ENCODE measurements around the gene MTUS2. TPM values are rescaled to one million over a fixed set of nuclear protein-coding genes. Genes with fewer than 3 reads are reported as not detected.

Gene MTUS2
- total and polyA plus RNA-seq, 10 of the 15 experiments (the other 5 are each of a cell fraction or from before 2014, with no cell fraction given): under 0.01 to 0.05 (median 0.02) TPM; not detected in 6

DNA sequence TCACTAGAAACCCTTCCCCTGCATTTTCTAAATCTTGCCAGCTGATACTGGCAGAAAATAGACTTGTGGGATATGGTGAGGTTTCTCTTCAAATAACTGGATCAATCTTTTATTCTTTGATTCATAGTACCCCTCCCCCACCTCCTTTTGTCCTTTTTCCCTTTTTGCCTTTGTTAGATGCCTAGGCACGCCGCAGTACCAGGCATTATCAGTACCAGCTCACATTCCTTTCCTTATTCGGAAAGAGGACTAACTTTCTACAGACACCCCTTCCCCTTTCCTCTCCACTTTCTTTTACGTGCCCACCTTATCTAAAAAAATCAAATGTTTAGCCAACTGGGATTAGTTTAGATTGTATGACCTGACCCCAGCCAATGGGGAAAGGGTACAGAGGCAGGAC is 226.4 kb downstream of the MTUS2 start (continued):
- TF ChIP-seq ZBTB40 (IDR thresholded peaks at IDR 0.05; ENCODE audit: borderline replicate concordance) (no peak), TAF1 (IDR thresholded peaks at IDR 0.05; ENCODE audit: borderline replicate concordance, low read depth, low read length) (no peak)

GRCh38 chr13:29049524-29049923 is 229.4 kb downstream of the MTUS2 start:
- 8% methylated on average over 6 of the region's 6 CpGs for WGBS (ENCODE audit: insufficient coverage, insufficient replicate concordance, low lambda C conversion rate, missing lambda C conversion rate)
- SMC1A ChIA-PET (ENCODE audit: uncharacterized antibody, unreplicated experiment): no interaction called here
- BruUV-seq (replicated peaks): no TSS peak
- intact Hi-C loops (cut with micrococcal nuclease; ENCODE audit: unreplicated experiment): no loop called here
- no peak for FAIRE-seq
- CTCF ChIA-PET: no interaction called here
- H2AFZ ChIP-seq (ENCODE audit: control insufficient read depth, low read depth, low read length): no peak overlapping the region
- H3K79me2 ChIP-seq (ENCODE audit: control insufficient read depth, insufficient read depth, low read length): no peaks in the 10 kb centered on the region
- no peaks in the 10 kb centered on the region for H3K4me1 ChIP-seq (ENCODE audit: control insufficient read depth, insufficient read depth, low read length)
- H3K27me3 ChIP-seq (replicated peaks in 1 of 2; ENCODE audit: control insufficient read depth in 2 of 2, insufficient read depth in 2 of 2, low read length in 1 of 2): no peaks in the 10 kb centered on the region
- no peak overlapping the region for H3K4me3 ChIP-seq
- no peaks in the 10 kb centered on the region for H3K36me3 ChIP-seq (ENCODE audit: control insufficient read depth in 2 of 2, insufficient read depth in 2 of 2, low read length in 1 of 2)
- no peaks in the 10 kb centered on the region for H4K20me1 ChIP-seq (ENCODE audit: control insufficient read depth, insufficient read depth)
- POLR2A ChIA-PET: no interaction called here
- no peak for ATAC-seq
- no peak overlapping the region for H3K4me2 ChIP-seq (ENCODE audit: control insufficient read depth, insufficient read depth)
- DNase-seq (ENCODE audit: low read depth, low spot score): no peak
- RAD21 ChIA-PET (ENCODE audit: unreplicated experiment): no interaction called here
- no peak overlapping the region for H3K27ac ChIP-seq (ENCODE audit: control insufficient read depth, insufficient read depth)
- in situ Hi-C loops (cut with MboI): no loop called here
- no peak overlapping the region for H3K9ac ChIP-seq (ENCODE audit: control insufficient read depth, insufficient read depth, low read length)
- H3K9me3 ChIP-seq (replicated peaks; ENCODE audit: control insufficient read depth, insufficient read depth, low read length): no peaks in the 10 kb centered on the region; the same call in 2 of the 3 replicates
- TF ChIP-seq, protein P1, sequence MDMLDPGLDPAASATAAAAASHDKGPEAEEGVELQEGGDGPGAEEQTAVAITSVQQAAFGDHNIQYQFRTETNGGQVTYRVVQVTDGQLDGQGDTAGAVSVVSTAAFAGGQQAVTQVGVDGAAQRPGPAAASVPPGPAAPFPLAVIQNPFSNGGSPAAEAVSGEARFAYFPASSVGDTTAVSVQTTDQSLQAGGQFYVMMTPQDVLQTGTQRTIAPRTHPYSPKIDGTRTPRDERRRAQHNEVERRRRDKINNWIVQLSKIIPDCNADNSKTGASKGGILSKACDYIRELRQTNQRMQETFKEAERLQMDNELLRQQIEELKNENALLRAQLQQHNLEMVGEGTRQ (IDR thresholded peaks at IDR 0.05; ENCODE audit: borderline replicate concordance, low read depth, low read length): no peak
- no peak for TF ChIP-seq TBL1XR1 (IDR thresholded peaks at IDR 0.05; ENCODE audit: low read depth, low read length)
- TF ChIP-seq, protein P2, sequence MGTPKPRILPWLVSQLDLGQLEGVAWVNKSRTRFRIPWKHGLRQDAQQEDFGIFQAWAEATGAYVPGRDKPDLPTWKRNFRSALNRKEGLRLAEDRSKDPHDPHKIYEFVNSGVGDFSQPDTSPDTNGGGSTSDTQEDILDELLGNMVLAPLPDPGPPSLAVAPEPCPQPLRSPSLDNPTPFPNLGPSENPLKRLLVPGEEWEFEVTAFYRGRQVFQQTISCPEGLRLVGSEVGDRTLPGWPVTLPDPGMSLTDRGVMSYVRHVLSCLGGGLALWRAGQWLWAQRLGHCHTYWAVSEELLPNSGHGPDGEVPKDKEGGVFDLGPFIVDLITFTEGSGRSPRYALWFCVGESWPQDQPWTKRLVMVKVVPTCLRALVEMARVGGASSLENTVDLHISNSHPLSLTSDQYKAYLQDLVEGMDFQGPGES (IDR thresholded peaks at IDR 0.05): no peak
- no peak for TF ChIP-seq RELA (IDR thresholded peaks at IDR 0.05; ENCODE audit: borderline replicate concordance, partially characterized antibody)
- TF ChIP-seq POLR2AphosphoS5 (IDR thresholded peaks at IDR 0.05; ENCODE audit: low read length): no peak
- TF ChIP-seq POLR2AphosphoS2 (IDR thresholded peaks at IDR 0.05; ENCODE audit: low read depth, low read length): no peak
- TF ChIP-seq HDGF (IDR thresholded peaks at IDR 0.05): no peak
- TF ChIP-seq SUPT20H (IDR thresholded peaks at IDR 0.05; ENCODE audit: borderline replicate concordance, control insufficient read depth, low read depth, low read length): no peak
- TF ChIP-seq, protein P3, sequence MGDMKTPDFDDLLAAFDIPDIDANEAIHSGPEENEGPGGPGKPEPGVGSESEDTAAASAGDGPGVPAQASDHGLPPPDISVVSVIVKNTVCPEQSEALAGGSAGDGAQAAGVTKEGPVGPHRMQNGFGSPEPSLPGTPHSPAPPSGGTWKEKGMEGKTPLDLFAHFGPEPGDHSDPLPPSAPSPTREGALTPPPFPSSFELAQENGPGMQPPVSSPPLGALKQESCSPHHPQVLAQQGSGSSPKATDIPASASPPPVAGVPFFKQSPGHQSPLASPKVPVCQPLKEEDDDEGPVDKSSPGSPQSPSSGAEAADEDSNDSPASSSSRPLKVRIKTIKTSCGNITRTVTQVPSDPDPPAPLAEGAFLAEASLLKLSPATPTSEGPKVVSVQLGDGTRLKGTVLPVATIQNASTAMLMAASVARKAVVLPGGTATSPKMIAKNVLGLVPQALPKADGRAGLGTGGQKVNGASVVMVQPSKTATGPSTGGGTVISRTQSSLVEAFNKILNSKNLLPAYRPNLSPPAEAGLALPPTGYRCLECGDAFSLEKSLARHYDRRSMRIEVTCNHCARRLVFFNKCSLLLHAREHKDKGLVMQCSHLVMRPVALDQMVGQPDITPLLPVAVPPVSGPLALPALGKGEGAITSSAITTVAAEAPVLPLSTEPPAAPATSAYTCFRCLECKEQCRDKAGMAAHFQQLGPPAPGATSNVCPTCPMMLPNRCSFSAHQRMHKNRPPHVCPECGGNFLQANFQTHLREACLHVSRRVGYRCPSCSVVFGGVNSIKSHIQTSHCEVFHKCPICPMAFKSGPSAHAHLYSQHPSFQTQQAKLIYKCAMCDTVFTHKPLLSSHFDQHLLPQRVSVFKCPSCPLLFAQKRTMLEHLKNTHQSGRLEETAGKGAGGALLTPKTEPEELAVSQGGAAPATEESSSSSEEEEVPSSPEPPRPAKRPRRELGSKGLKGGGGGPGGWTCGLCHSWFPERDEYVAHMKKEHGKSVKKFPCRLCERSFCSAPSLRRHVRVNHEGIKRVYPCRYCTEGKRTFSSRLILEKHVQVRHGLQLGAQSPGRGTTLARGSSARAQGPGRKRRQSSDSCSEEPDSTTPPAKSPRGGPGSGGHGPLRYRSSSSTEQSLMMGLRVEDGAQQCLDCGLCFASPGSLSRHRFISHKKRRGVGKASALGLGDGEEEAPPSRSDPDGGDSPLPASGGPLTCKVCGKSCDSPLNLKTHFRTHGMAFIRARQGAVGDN (IDR thresholded peaks at IDR 0.05): no peak
- TF ChIP-seq WRNIP1 (IDR thresholded peaks at IDR 0.05; ENCODE audit: borderline replicate concordance, low read depth, low read length): no peak
- TF ChIP-seq JUNB (IDR thresholded peaks at IDR 0.05): no peak
- TF ChIP-seq STAT3 (IDR thresholded peaks at IDR 0.05; ENCODE audit: low read depth, low read length): no peak
